ENCODE measurements around the gene CDH13. TPM values are rescaled to one million over a fixed set of nuclear protein-coding genes. Genes with fewer than 3 reads are reported as not detected.

The CDH13 gene
- total and polyA plus RNA-seq, 4 donors: 58.9 to 265 (median 158) TPM

DNA sequence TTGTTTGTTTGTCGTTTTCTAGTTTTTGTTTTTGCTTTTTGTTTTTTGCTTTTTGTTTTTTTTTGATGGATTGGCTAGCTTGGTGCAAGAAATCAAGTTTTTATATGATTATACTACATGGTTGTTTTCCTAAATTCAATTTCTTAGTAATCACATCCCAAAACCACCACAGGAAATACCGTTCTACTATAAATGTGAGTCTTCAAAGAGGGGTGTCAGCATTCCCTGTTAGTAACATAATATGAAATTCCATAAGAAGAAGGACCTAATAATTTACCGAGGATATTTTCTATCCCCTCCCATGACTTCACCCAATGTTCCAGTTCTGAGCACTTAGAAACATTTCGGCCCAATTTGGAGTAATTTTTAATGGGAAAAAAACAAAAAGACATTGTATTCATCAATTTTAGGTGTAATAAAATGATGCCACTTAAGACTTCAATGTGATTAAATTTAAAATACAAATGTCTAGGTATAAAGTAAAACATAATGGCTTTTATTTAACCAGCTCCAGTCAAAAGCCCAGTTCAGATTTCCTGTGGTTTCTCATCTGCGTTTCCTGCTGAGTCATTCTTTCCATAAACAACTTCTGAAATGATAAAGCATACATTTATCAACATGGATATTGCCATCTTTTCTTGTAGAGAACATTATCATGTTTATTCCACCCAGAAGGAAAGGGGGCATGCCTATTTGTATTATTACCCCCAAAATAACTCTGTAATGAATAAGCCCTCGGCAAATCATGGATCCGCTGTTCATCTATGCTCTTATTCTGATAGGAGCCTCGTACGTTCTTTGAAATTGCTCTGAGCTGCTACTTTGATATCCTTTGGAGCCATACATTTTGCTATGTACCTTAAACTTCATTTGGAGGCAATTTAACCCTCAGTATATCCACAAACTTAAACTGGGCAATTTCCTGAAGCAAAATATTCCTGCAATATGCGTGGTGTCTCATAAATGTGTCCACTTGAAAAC lies 1209.1 kb downstream of the CDH13 start:
- H3K4me1 ChIP-seq (ENCODE audit: control insufficient read depth in 1 of 2, insufficient read depth in 2 of 2, low read length in 2 of 2): no peaks in the 10 kb centered on the region
- intact Hi-C loops (cut with DNase I): no loop called here
- no peaks in the 10 kb centered on the region for H3K27me3 ChIP-seq (ENCODE audit: control insufficient read depth in 1 of 2, insufficient read depth in 2 of 2, low read length in 1 of 2)
- H3K36me3 ChIP-seq (ENCODE audit: control insufficient read depth in 1 of 2, insufficient read depth in 2 of 2, low read length in 1 of 2): no peaks in the 10 kb centered on the region
- no peaks in the 10 kb centered on the region for H3K9me3 ChIP-seq (ENCODE audit: control insufficient read depth, low read length)
- no peak overlapping the region for H3K4me3 ChIP-seq (ENCODE audit: low read length in 2 of 2)
- H3K27ac ChIP-seq (ENCODE audit: low read depth in 1 of 2, low read length in 2 of 2): no peak overlapping the region
- no peak for ATAC-seq (ENCODE audit: low FRiP score)
- no peak for DNase-seq
- 71 to 73% methylated on average over 10 of the region's 10 CpGs for WGBS, 2 donors

DNA sequence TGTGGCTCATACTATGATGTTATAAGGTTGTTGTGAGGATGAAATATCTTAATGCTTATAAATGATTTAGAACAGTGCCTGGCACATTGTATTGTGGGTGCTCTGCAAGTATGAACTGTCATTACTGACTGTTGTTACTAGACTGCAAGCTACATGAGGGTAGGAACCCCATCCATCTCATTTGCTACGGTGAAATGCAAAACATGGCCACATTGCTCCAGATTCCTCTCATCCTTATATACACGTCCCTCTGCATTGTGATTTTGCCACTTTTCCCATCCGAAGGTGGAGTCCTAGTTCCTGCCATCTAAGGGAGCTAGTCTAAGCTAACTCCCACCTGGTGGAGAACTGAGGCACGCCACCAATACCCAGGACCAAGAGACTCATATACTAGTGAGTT lies 1210.8 kb downstream of the CDH13 start:
- DNase-seq: no peak
- 92 to 93% methylated on average over 4 of the region's 4 CpGs for WGBS, 2 donors
- Histone ChIP-seq H3K27me3 (ENCODE audit: control insufficient read depth in 1 of 2, insufficient read depth in 2 of 2, low read length in 1 of 2) (no peaks in the 10 kb centered on the region), H3K9me3 (ENCODE audit: control insufficient read depth, low read length) (no peaks in the 10 kb centered on the region), H3K4me1 (ENCODE audit: control insufficient read depth in 1 of 2, insufficient read depth in 2 of 2, low read length in 2 of 2) (no peaks in the 10 kb centered on the region), H3K36me3 (ENCODE audit: control insufficient read depth in 1 of 2, insufficient read depth in 2 of 2, low read length in 1 of 2) (no peaks in the 10 kb centered on the region), H3K4me3 (ENCODE audit: low read length in 2 of 2) (no peak overlapping the region), H3K27ac (ENCODE audit: low read depth in 1 of 2, low read length in 2 of 2) (no peak overlapping the region)
- intact Hi-C loops (cut with DNase I): no loop called here
- no peak for ATAC-seq (ENCODE audit: low FRiP score)

DNA sequence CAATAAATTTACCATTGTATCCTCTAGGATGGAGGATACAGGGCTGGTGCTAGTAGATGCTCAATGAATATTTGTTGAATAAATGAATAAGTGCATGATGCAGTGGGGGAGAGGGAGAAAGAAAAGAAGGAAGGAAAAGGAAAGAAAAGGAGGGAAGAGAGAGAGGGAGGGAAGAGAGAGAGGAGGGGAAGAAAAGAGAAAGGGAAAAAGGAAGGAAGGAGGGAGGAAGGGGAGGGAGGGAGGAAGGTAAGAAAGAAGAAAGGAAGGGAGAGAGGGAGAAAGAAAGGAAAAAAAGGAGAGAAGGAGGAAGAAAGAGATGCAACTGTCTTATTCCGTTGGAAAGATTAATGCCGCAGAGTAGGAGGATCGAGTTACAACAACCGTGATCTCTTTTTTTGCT lies 1211.4 kb downstream of the CDH13 start:
- intact Hi-C loops (cut with DNase I): no loop called here
- 78 to 79% methylated on average over 4 of the region's 4 CpGs for WGBS, 2 donors

DNA sequence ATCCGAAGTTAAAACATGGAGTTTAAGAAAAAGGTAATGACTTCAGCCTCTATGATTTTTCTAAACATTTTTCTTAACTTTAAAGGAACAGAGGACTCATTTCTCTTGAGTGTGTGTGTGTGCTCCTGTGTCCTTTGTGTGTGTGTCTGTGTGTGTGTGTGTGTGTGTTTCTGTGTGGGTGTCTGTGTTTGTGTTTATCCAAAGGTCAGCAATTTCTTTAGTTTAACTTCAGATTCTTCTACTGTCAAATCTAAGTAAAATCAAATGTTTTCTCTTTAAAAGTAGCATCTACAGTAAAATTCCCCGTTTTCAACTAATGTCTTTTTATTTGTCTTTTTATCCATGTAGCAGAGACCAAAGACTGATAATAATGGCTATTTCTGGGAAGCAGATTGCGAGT lies 1212.8 kb downstream of the CDH13 start:
- 38% methylated on average over 3 of the region's 3 CpGs for WGBS, 2 donors
- Histone ChIP-seq H3K9me3 (ENCODE audit: control insufficient read depth, low read length) (no peaks in the 10 kb centered on the region), H3K27me3 (ENCODE audit: control insufficient read depth in 1 of 2, insufficient read depth in 2 of 2, low read length in 1 of 2) (no peaks in the 10 kb centered on the region), H3K4me1 (ENCODE audit: control insufficient read depth in 1 of 2, insufficient read depth in 2 of 2, low read length in 2 of 2) (no peaks in the 10 kb centered on the region), H3K4me3 (ENCODE audit: low read length in 2 of 2) (no peak overlapping the region), H3K36me3 (ENCODE audit: control insufficient read depth in 1 of 2, insufficient read depth in 2 of 2, low read length in 1 of 2) (no peaks in the 10 kb centered on the region), H3K27ac (ENCODE audit: low read depth in 1 of 2, low read length in 2 of 2) (no peak overlapping the region)
- DNase-seq: no peak
- intact Hi-C loops (cut with DNase I): no loop called here
- ATAC-seq (ENCODE audit: low FRiP score): no peak

More for the DNA sequence above, 1211.4 kb downstream of the CDH13 start:
- ATAC-seq (ENCODE audit: low FRiP score) (no peak), DNase-seq (no peak)
- no peaks in the 10 kb centered on the region for H3K4me1 ChIP-seq (ENCODE audit: control insufficient read depth in 1 of 2, insufficient read depth in 2 of 2, low read length in 2 of 2)
- H3K9me3 ChIP-seq (ENCODE audit: control insufficient read depth, low read length): no peaks in the 10 kb centered on the region
- no peak overlapping the region for H3K4me3 ChIP-seq (ENCODE audit: low read length in 2 of 2)
- no peak overlapping the region for H3K27ac ChIP-seq (ENCODE audit: low read depth in 1 of 2, low read length in 2 of 2)
- H3K36me3 ChIP-seq (ENCODE audit: control insufficient read depth in 1 of 2, insufficient read depth in 2 of 2, low read length in 1 of 2): no peaks in the 10 kb centered on the region
- no peaks in the 10 kb centered on the region for H3K27me3 ChIP-seq (ENCODE audit: control insufficient read depth in 1 of 2, insufficient read depth in 2 of 2, low read length in 1 of 2)

DNA sequence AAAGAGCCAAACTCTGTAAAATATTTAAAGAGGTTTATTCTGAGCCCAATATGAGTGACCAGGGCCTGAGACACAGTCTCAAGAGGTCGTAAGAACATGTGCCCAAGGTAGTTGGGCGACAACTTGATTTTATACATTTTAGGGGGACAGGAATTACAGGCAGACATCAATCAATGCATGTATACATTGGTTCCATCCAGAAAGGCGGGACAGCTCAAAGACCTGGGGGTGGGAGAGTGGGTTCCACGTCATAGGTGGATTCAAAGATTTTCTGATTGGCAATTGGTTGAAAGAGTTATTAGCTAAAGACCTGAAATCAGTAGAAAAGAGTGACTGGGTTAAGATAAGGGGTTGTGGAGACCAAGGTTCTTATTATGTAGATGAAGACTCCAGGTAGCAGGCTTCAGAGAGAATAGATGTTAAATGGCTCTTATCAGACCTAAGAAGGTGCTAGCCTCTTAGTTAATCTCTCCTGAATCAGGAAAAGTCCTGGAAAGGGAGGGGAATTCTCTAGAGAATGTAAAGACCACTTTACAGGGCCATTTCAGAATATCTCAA lies 1213.4 kb downstream of the CDH13 start:
- no peaks in the 10 kb centered on the region for H3K27me3 ChIP-seq (ENCODE audit: control insufficient read depth in 1 of 2, insufficient read depth in 2 of 2, low read length in 1 of 2)
- H3K9me3 ChIP-seq (ENCODE audit: control insufficient read depth, low read length): no peaks in the 10 kb centered on the region
- no peak overlapping the region for H3K4me3 ChIP-seq (ENCODE audit: low read length in 2 of 2)
- H3K27ac ChIP-seq (ENCODE audit: low read depth in 1 of 2, low read length in 2 of 2): no peak overlapping the region
- no peak for DNase-seq
- H3K4me1 ChIP-seq (ENCODE audit: control insufficient read depth in 1 of 2, insufficient read depth in 2 of 2, low read length in 2 of 2): no peaks in the 10 kb centered on the region
- WGBS, 2 donors: 75 to 83% methylated on average over 4 of the region's 4 CpGs
- intact Hi-C loops (cut with DNase I): no loop called here
- no peak for ATAC-seq (ENCODE audit: low FRiP score)
- no peaks in the 10 kb centered on the region for H3K36me3 ChIP-seq (ENCODE audit: control insufficient read depth in 1 of 2, insufficient read depth in 2 of 2, low read length in 1 of 2)

DNA sequence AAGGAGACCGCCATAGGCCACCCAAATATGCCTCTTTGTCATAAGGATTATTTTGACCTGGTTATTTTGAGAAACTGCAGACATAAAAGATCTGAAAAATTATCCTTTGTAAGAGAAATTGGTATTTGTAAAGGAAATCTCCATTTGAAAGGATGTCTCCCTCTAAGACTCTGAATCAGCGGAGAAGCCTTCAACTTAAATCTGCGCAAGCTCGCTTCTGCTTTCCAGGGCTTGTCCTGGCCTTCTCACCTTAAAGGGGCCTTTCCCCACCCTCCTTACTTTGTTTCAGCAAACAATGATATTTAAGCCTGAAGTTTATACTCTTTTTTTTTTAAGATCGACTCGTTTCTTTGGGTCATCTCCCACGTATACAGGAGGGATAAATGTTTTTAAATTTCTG lies 1215.5 kb downstream of the CDH13 start:
- Histone ChIP-seq H3K4me3 (ENCODE audit: low read length in 2 of 2) (no peak overlapping the region), H3K27me3 (ENCODE audit: control insufficient read depth in 1 of 2, insufficient read depth in 2 of 2, low read length in 1 of 2) (no peaks in the 10 kb centered on the region), H3K27ac (ENCODE audit: low read depth in 1 of 2, low read length in 2 of 2) (no peak overlapping the region), H3K9me3 (ENCODE audit: control insufficient read depth, low read length) (no peaks in the 10 kb centered on the region), H3K4me1 (ENCODE audit: control insufficient read depth in 1 of 2, insufficient read depth in 2 of 2, low read length in 2 of 2) (no peaks in the 10 kb centered on the region), H3K36me3 (ENCODE audit: control insufficient read depth in 1 of 2, insufficient read depth in 2 of 2, low read length in 1 of 2) (no peaks in the 10 kb centered on the region)
- WGBS, 2 donors: 82 to 85% methylated on average over 7 of the region's 7 CpGs
- ATAC-seq (ENCODE audit: low FRiP score) (no peak), DNase-seq (no peak)
- intact Hi-C loops (cut with DNase I): no loop called here

DNA sequence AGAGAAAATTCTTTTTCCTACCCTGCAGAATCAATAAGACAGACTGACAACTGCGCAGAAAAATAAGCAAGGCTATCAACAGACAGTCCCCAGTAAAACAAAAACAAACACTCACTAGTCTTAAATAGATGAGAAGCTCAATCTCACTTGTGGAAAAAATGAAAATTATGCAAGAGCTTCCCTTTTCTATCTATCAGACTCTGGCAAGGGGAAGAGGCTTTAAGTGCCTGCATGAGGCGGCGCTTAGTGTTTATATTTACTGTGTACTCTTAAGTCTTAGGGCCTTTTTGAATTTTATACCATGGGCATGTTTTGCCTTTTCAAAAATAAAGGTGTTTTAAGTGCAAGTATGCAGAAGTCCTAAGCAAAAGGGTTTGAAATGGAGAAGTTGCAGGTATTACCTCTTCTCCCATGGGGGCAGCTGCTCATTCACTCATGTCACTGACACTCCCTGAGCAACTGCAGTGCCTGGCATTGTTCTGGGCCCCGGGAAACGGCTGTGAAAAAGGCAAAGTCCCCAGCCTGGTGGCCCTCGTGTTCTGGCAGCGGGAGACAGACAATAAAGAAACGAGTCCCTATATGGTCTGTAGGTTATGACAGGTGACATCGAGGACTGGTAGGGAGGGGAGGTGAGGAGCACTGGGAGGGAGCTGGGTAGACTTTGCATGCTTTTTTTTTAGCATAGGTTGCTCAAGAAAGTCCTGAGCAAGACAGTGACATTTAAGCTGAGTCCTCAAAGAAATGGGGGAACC lies 1216.2 kb downstream of the CDH13 start:
- Histone ChIP-seq H3K27ac (ENCODE audit: low read depth in 1 of 2, low read length in 2 of 2) (no peak overlapping the region), H3K4me3 (ENCODE audit: low read length in 2 of 2) (no peak overlapping the region), H3K9me3 (ENCODE audit: control insufficient read depth, low read length) (no peaks in the 10 kb centered on the region), H3K27me3 (ENCODE audit: control insufficient read depth in 1 of 2, insufficient read depth in 2 of 2, low read length in 1 of 2) (no peaks in the 10 kb centered on the region), H3K36me3 (ENCODE audit: control insufficient read depth in 1 of 2, insufficient read depth in 2 of 2, low read length in 1 of 2) (no peaks in the 10 kb centered on the region), H3K4me1 (ENCODE audit: control insufficient read depth in 1 of 2, insufficient read depth in 2 of 2, low read length in 2 of 2) (no peaks in the 10 kb centered on the region)
- ATAC-seq (ENCODE audit: low FRiP score): no peak
- WGBS, 2 donors: 68 to 70% methylated on average over 9 of the region's 9 CpGs
- DNase-seq: no peak
- intact Hi-C loops (cut with DNase I): no loop called here

DNA sequence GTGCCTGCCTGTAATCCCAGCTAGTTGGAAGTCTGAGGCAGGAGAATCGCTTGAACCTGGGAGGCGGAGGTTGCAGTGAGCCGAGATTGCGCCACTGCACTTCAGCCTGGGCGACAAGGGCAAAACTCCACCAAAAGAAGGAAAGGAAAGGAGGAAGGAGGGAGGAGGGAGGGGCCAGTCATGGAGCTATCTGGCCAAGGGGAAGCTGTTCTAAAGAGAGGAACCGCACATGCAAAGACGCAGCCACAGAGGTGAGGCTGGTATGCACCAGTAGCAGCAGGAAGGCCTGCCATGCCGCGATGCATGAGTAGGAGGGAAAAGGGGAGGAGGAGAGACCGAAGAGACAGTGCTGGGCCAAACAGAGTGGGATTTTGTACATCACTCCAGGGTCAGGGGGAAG lies 1216.9 kb downstream of the CDH13 start:
- DNase-seq (no peak), ATAC-seq (ENCODE audit: low FRiP score) (no peak)
- H3K27ac ChIP-seq (ENCODE audit: low read depth in 1 of 2, low read length in 2 of 2): no peak overlapping the region
- H3K27me3 ChIP-seq (ENCODE audit: control insufficient read depth in 1 of 2, insufficient read depth in 2 of 2, low read length in 1 of 2): no peaks in the 10 kb centered on the region
- intact Hi-C loops (cut with DNase I): no loop called here
- no peaks in the 10 kb centered on the region for H3K4me1 ChIP-seq (ENCODE audit: control insufficient read depth in 1 of 2, insufficient read depth in 2 of 2, low read length in 2 of 2)
- 70 to 71% methylated on average over 10 of the region's 10 CpGs for WGBS, 2 donors
- H3K4me3 ChIP-seq (ENCODE audit: low read length in 2 of 2): no peak overlapping the region
- H3K36me3 ChIP-seq (ENCODE audit: control insufficient read depth in 1 of 2, insufficient read depth in 2 of 2, low read length in 1 of 2): no peaks in the 10 kb centered on the region
- H3K9me3 ChIP-seq (ENCODE audit: control insufficient read depth, low read length): no peaks in the 10 kb centered on the region
